K562 (cell line): ENCODE data around the gene ST6GALNAC3. TPM values are rescaled to one million over a fixed set of nuclear protein-coding genes. Genes with fewer than 3 reads are reported as not detected.

Source experiments
- ATAC-seq: fragments of 200-7000 bp; cut with Tn5 transposase; 3 replicates; pipeline ENCODE4 v1.9.1; 2020; ENCODE audit warnings: moderate library complexity
- BruUV-seq: library from RNA; stranded (reverse); fragments of 400-500 nt; replicated peaks from 2 replicates; lab custom pipeline; 2021; lab: Mats Ljungman, UMichigan
- CTCF ChIA-PET: fragments of 300-600 bp; formaldehyde crosslinking; extraction: SDS; loops from one replicate; lab custom pipeline; 2021; ENCODE audit warnings: low intra/inter-chr PET ratio; lab: Yijun Ruan, JAX
- POLR2A ChIA-PET: fragments of 300-600, 350-650 bp; sonication (Branson Sonifier 250); formaldehyde crosslinking; extraction: SDS; loops from one replicate; lab custom pipeline; 2021; ENCODE audit warnings: antibody characterized with exemption, inconsistent platforms; lab: Yijun Ruan, JAX
- DNase-seq, 4 experiments: peaks; one replicate each; pipeline versions ENCODE4 v3.0.0 to v3.0.0-alpha.2; 2011 to 2018; ENCODE audit warnings: low spot score in 3 of 4, mixed read lengths in 3 of 4; ENCODE audit errors: extremely low read depth in 1 of 4
- FAIRE-seq: peaks from 2 replicates; lab custom pipeline; 2011; peaks lifted over from hg19 to GRCh38; lab: Jason Lieb, UNC
- H2AFZ ChIP-seq: 2 replicates; pipeline ENCODE4 v1.6.0; 2011; ENCODE audit warnings: low read depth, low read length, control low read depth, inconsistent platforms
- H3K27ac ChIP-seq: fragments of 200-600 bp; 3 replicates; pipeline ENCODE4 v1.8.0; 2011; ENCODE audit warnings: low read depth, mild to moderate bottlenecking, control low read depth, inconsistent platforms, low read length, moderate library complexity, mixed read lengths; ENCODE audit errors: extremely low read depth
- H3K27me3 ChIP-seq, 2 experiments: fragments of 300-600 bp in 1 of 2; 2 replicates in 1 of 2; 3 replicates in 1 of 2; pipeline versions ENCODE4 v1.6.0 to v1.8.0; 2011; ENCODE audit warnings: inconsistent platforms in 2 of 2, low read length in 2 of 2, mild to moderate bottlenecking in 1 of 2, mixed read lengths in 1 of 2, moderate library complexity in 1 of 2; ENCODE audit not compliant: control insufficient read depth in 2 of 2, insufficient read depth in 2 of 2
- H3K36me3 ChIP-seq: fragments of 300-600 bp; 3 replicates; pipeline ENCODE4 v1.8.0; 2011; ENCODE audit warnings: mild to moderate bottlenecking, low read length, inconsistent platforms; ENCODE audit not compliant: control insufficient read depth, insufficient read depth
- H3K4me1 ChIP-seq, 2 experiments: fragments of 200-600 bp in 1 of 2; replicated peaks in 1 of 2; 2 replicates in 1 of 2; 3 replicates in 1 of 2; pipeline versions ENCODE4 v1.5.1 to v1.8.0; 2011; ENCODE audit warnings: inconsistent platforms in 2 of 2, low read length in 2 of 2, mild to moderate bottlenecking in 1 of 2, mixed read lengths in 1 of 2, moderate library complexity in 1 of 2; ENCODE audit not compliant: control insufficient read depth in 2 of 2, insufficient read depth in 2 of 2
- H3K4me2 ChIP-seq: 2 replicates; pipeline ENCODE4 v1.6.1; 2011; ENCODE audit warnings: low read length, control low read depth, inconsistent platforms, mixed read lengths; ENCODE audit not compliant: insufficient read depth
- H3K4me3 ChIP-seq: fragments of 200-600 bp; sonication (generic), shearing (Covaris generic); 2 replicates; pipeline ENCODE4 v1.5.1; 2016; ENCODE audit warnings: control low read depth, inconsistent platforms
- H3K79me2 ChIP-seq: fragments of 200-600 bp; 3 replicates; pipeline ENCODE4 v1.8.0; 2011; ENCODE audit warnings: low read length, inconsistent platforms; ENCODE audit not compliant: control insufficient read depth, insufficient read depth
- H3K9ac ChIP-seq, 2 experiments: 2 replicates each; pipeline versions ENCODE4 v1.6.0 to v1.6.1; 2011; ENCODE audit warnings: low read depth in 2 of 2, low read length in 2 of 2, control low read depth in 1 of 2, inconsistent platforms in 1 of 2, mild to moderate bottlenecking in 1 of 2, mixed read lengths in 1 of 2; ENCODE audit not compliant: insufficient read depth in 1 of 2
- H3K9me1 ChIP-seq: one replicate; pipeline ENCODE4 v1.6.0; 2011; ENCODE audit warnings: inconsistent platforms, mild to moderate bottlenecking, low read length, moderate library complexity; ENCODE audit not compliant: control insufficient read depth, insufficient read depth
- H3K9me3 ChIP-seq: replicated peaks from 2 replicates; pipeline ENCODE4 v1.5.1; 2011; ENCODE audit warnings: low read depth, low read length, inconsistent platforms; ENCODE audit not compliant: control insufficient read depth, insufficient read depth
- H4K20me1 ChIP-seq: replicated peaks from 2 replicates; pipeline ENCODE4 v1.6.1; 2011; ENCODE audit warnings: low read length, inconsistent platforms, mixed read lengths; ENCODE audit not compliant: control insufficient read depth, insufficient read depth
- ADNP ChIP-seq: fragments of 200-800 bp; sonication (Bioruptor generic); IDR thresholded peaks from 2 replicates; pipeline ENCODE4 v1.6.1; 2016; ENCODE audit warnings: missing genetic modification characterization, missing compliant biosample characterization
- CHAMP1 ChIP-seq: fragments of 450-650 bp; IDR thresholded peaks from 2 replicates; pipeline ENCODE4 v1.6.1; 2016; ENCODE audit warnings: mild to moderate bottlenecking
- POLR3G ChIP-seq: IDR thresholded peaks from 2 replicates; pipeline ENCODE4 v1.6.1; 2011; ENCODE audit not compliant: insufficient read length, insufficient replicate concordance; ENCODE audit errors: extremely low read depth
- RBM15 ChIP-seq: fragments of 200-400 bp; formaldehyde crosslinking; IDR thresholded peaks from 2 replicates; pipeline ENCODE4 v1.6.1; 2018; ENCODE audit warnings: mild to moderate bottlenecking, low read length, moderate library complexity; ENCODE audit not compliant: insufficient read depth
- ZNF121 ChIP-seq: sonication (generic); formaldehyde crosslinking; conservative IDR thresholded peaks from 2 replicates; pipeline ENCODE4 v1.8.0; 2022; ENCODE audit warnings: missing genetic modification reagents
- whole genome bisulfite sequencing: fragments of 100-300 bp; shearing (Covaris generic); methylation state at CpG from one replicate; pipeline ENCODE4 v1.1.6; 2016; ENCODE audit warnings: low coverage, mixed read lengths; ENCODE audit not compliant: insufficient coverage; ENCODE audit errors: missing lambda C conversion rate; 5-methylcytosine and 5-hydroxymethylcytosine counted together
- in situ Hi-C: fragments of 300-500 bp; cut with MboI; formaldehyde crosslinking; loops from 4 replicates; pipeline ENCODE4 v1.15.0; 2018; ENCODE audit warnings: inconsistent platforms, mixed read lengths
- intact Hi-C: fragments of 100-400 bp; cut with micrococcal nuclease; formaldehyde crosslinking; loops from 2 replicates; pipeline ENCODE4 v1.14.2; 2022
- polyA plus RNA-seq, 8 experiments: library from polyadenylated mRNA; depleted of rRNA in 4 of 8; stranded (reverse) in 5 of 8; unstranded in 3 of 8; fragments of >200 nt; fragmentation: Nextera tagmentation in 2 of 8; fragmentation: Illumina TruSeq in 1 of 8; extraction: Ambion mirVana in 2 of 8; extraction: Trizol in 1 of 8; gene quantifications; 2 replicates each; pipeline versions ENCODE4 v1.2.1 to v1.2.3, GENCODE V29; 2011 to 2014; ENCODE audit warnings: inconsistent platforms in 1 of 8, missing spikeins in 1 of 8
- total RNA-seq, 7 experiments: library from RNA; depleted of rRNA in 6 of 7; stranded (reverse); fragments of >200 nt in 6 of 7; fragmentation: Illumina TruSeq in 2 of 7; extraction: Trizol in 2 of 7; gene quantifications; 2 replicates each; pipeline versions ENCODE4 v1.2.1 to v1.2.3, GENCODE V29; 2011 to 2021; ENCODE audit warnings: low replicate concordance in 1 of 7

Gene ST6GALNAC3
- total and polyA plus RNA-seq, 9 of the 15 experiments (the other 6 are each of a cell fraction or from before 2014, with no cell fraction given), result 0.04 to 0.29 (median 0.18) TPM; not detected in 6

- peaks cover 3 to 9% of the 10 kb centered on the region in 2 experiments; a peak in 3 of 5 replicates for H3K4me1 ChIP-seq
- H3K4me3 ChIP-seq, result no peak overlapping the region
- DNase-seq (no peak), FAIRE-seq (no peak), ATAC-seq (no peak)
- no peak for TF ChIP-seq ADNP
- POLR2A ChIA-PET, result interaction anchor here (1.4 kb wide), 1 partner anchor 10 kb away, joined by 5 read pairs; no protein-coding TSS in a partner anchor
- H4K20me1 ChIP-seq, result no peaks in the 10 kb centered on the region
- CTCF ChIA-PET, result no interaction called here
- in situ Hi-C loops, result no loop called here
- intact Hi-C loops, result no loop called here
- no peaks in the 10 kb centered on the region; a peak in 1 of 5 replicates for H3K27me3 ChIP-seq
- WGBS, result 2% methylated on average over 3 of the region's 3 CpGs
- H2AFZ ChIP-seq, result no peak overlapping the region
- H3K9me3 ChIP-seq, result no peaks in the 10 kb centered on the region
- H3K4me2 ChIP-seq, result no peak overlapping the region
- no peaks in the 10 kb centered on the region for H3K79me2 ChIP-seq
- BruUV-seq, result no TSS peak
- no peak overlapping the region for H3K9ac ChIP-seq
- no peaks in the 10 kb centered on the region for H3K36me3 ChIP-seq
- no peaks in the 10 kb centered on the region for H3K9me1 ChIP-seq
- H3K27ac ChIP-seq, result no peak overlapping the region
Observed at GRCh38 chr1:76070538-76070937, 4.0 kb upstream of the ST6GALNAC3 start.

- Histone ChIP-seq H3K9me3 (no peaks in the 10 kb centered on the region), H3K4me1 (peaks cover 3 to 9% of the 10 kb centered on the region in 2 experiments; a peak in 3 of 5 replicates), H3K9ac (no peak overlapping the region), H3K27me3 (no peaks in the 10 kb centered on the region; a peak in 1 of 5 replicates), H3K4me3 (no peak overlapping the region), H3K36me3 (no peaks in the 10 kb centered on the region), H3K79me2 (no peaks in the 10 kb centered on the region), H3K9me1 (no peaks in the 10 kb centered on the region), H3K27ac (no peak overlapping the region), H3K4me2 (no peak overlapping the region), H2AFZ (0 out of 2 replicates have a peak overlapping the region, but pooled peaks have one; percentile 93), H4K20me1 (no peaks in the 10 kb centered on the region)
- WGBS, result 9% methylated on average over 3 of the region's 5 CpGs
- DNase-seq (no peak), FAIRE-seq (no peak), ATAC-seq (no peak)
- ChIA-PET POLR2A (no interaction called here), CTCF (no interaction called here)
- no TSS peak for BruUV-seq
- intact Hi-C loops, result no loop called here
- in situ Hi-C loops, result no loop called here
- TF ChIP-seq RBM15 (no peak), ZNF121 (no peak), POLR3G (no peak), CHAMP1 (no peak)
Observed at GRCh38 chr1:76073481-76073880, 1.1 kb upstream of the ST6GALNAC3 start.
